ENCODE data around the gene ING4.

DNA sequence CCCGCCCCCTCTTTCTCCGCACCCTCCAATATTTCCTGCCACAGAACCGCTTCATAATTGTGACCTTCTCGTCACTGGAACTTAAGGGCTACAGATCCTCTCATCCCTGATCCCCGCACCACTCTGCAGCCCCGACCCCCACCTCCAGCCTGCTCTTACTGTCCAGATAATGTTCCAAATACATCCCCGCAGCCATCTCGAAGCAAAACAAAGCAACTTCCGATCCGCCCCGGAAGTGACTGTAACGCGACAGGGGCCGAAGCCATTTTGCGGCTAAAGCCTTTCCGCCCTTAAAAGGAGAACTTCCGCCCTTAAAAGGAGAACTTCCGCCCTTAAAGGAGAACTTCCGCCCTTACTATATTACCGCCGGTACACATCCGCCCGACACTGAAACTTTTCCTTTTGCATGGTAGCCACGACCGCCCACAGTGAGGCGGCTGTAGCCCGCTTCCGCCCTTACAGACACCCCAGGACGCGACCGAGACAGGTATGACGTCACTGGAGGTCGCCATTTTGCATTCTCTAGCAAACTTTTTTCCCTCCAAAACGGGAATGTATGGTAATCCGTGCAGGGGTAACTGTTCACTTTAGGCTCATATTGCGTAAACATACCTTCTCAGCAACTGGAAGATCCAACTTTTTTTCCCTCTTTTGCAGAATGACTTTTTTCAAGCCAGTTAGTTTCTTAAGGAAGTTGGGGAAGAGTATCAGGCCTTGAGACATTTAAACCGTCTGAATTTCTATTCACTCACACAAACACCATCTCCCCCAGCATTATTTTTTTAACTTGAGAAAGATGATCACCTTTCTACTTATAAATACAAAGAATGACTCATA lies at the start of gene ING4:
- TF ChIP-seq EP300 (IDR thresholded peaks at IDR 0.05) (peak in 2 of 4 donors; percentile 51 to 52), POLR2AphosphoS5 (IDR thresholded peaks at IDR 0.05) (peak; percentile 77 to 89), POLR2A (IDR thresholded peaks at IDR 0.05) (peak in 2 of 4 donors; percentile 21 to 62)
- TF ChIP-seq, protein P1, sequence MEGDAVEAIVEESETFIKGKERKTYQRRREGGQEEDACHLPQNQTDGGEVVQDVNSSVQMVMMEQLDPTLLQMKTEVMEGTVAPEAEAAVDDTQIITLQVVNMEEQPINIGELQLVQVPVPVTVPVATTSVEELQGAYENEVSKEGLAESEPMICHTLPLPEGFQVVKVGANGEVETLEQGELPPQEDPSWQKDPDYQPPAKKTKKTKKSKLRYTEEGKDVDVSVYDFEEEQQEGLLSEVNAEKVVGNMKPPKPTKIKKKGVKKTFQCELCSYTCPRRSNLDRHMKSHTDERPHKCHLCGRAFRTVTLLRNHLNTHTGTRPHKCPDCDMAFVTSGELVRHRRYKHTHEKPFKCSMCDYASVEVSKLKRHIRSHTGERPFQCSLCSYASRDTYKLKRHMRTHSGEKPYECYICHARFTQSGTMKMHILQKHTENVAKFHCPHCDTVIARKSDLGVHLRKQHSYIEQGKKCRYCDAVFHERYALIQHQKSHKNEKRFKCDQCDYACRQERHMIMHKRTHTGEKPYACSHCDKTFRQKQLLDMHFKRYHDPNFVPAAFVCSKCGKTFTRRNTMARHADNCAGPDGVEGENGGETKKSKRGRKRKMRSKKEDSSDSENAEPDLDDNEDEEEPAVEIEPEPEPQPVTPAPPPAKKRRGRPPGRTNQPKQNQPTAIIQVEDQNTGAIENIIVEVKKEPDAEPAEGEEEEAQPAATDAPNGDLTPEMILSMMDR (IDR thresholded peaks at IDR 0.05): peak in 1 of 6 experiments; percentile 4

Measured in upper lobe of left lung (tissue), 4 donors.